AG04449 (cell line): ENCODE results near the gene SBDS.
"Not testable (repeated sequence)": the region's sequence is repeated elsewhere in the genome, so short reads cannot be mapped to it uniquely, and the experiment has no call there.

Experiments used
- CTCF ChIA-PET: fragments of 350-600 bp; formaldehyde crosslinking; extraction: SDS; loops from one replicate; lab custom pipeline; 2021; ENCODE audit warnings: antibody characterized with exemption; lab: Yijun Ruan, JAX
- POLR2A ChIA-PET: fragments of 400-600, 350-600 bp; formaldehyde crosslinking; extraction: SDS; loops from one replicate; lab custom pipeline; 2020; ENCODE audit warnings: antibody characterized with exemption, inconsistent platforms; lab: Yijun Ruan, JAX
- DNase-seq: peaks from one replicate; pipeline ENCODE4 v3.0.0-alpha.2; 2010; ENCODE audit warnings: low read depth, low spot score
- H3K4me3 ChIP-seq: 2 replicates; pipeline ENCODE4 v1.5.1; 2011; ENCODE audit warnings: low read depth, mild to moderate bottlenecking, control low read depth, low read length
- CTCF ChIP-seq: IDR thresholded peaks from one replicate; pipeline ENCODE4 v1.5.1; 2011; ENCODE audit warnings: mild to moderate bottlenecking, moderate library complexity, low read length, control low read depth, inconsistent platforms; ENCODE audit not compliant: insufficient read depth; ENCODE audit errors: missing control alignments

Gene SBDS

GRCh38 chr7:66996444-66997191 is 1.2 kb upstream of the SBDS start, which contains the start of gene TYW1:
TYW1 (plus strand) TSS chr7:66996833; CDS start chr7:66996979, 146 bp downstream.
- DNase-seq = peak; percentile 73
- H3K4me3 ChIP-seq = peak within 1 kb of the TSS; percentile 73
- CTCF ChIA-PET, POLR2A ChIA-PET: not testable (repeated sequence)

- H3K4me3 ChIP-seq = peak overlapping the region; percentile 71
- peak; percentile 44 for TF ChIP-seq CTCF
- POLR2A ChIA-PET = interaction anchor here (0.9 kb wide), 1 partner anchor 72 kb away, joined by 3 read pairs; no protein-coding TSS in a partner anchor
- CTCF ChIA-PET = interaction anchor here (1.1 to 1.3 kb wide), 3 partner anchors 33 to 322 kb away, joined by 3 read pairs; no protein-coding TSS in a partner anchor
- DNase-seq = peak; percentile 58
Measured at GRCh38 chr7:66994691-66995049, 716 bp downstream of the SBDS start.

GRCh38 chr7:66994051-66994450 is 1.3 kb downstream of the SBDS start:
- H3K4me3 ChIP-seq = peak overlapping the region; percentile 71
- CTCF ChIA-PET, POLR2A ChIA-PET, DNase-seq: not testable (repeated sequence)

GRCh38 chr7:66989552-66989951 is 5.8 kb downstream of the SBDS start:
- DNase-seq, H3K4me3 ChIP-seq, CTCF ChIA-PET, POLR2A ChIA-PET: not testable (repeated sequence)

GRCh38 chr7:66980336-66980735 is 15.1 kb downstream of the SBDS start:
- POLR2A ChIA-PET, H3K4me3 ChIP-seq, CTCF ChIA-PET: not testable (repeated sequence)

GRCh38 chr7:66979013-66979412 is 16.4 kb downstream of the SBDS start:
- DNase-seq, H3K4me3 ChIP-seq, POLR2A ChIA-PET: not testable (repeated sequence)
- CTCF ChIA-PET = interaction anchor here (0.7 kb wide), 1 partner anchor 239 kb away, joined by 3 read pairs; no protein-coding TSS in a partner anchor

More at GRCh38 chr7:66980336-66980735, 15.1 kb downstream of the SBDS start:
- DNase-seq = not testable (repeated sequence)

GRCh38 chr7:66978312-66978711 is 17.1 kb downstream of the SBDS start:
- H3K4me3 ChIP-seq, DNase-seq, POLR2A ChIA-PET, CTCF ChIA-PET: not testable (repeated sequence)

- no peak overlapping the region for H3K4me3 ChIP-seq
- no peak for DNase-seq
- ChIA-PET CTCF (no interaction called here), POLR2A (no interaction called here)
- no peak for TF ChIP-seq CTCF
Measured at GRCh38 chr7:66974986-66975590, 20.3 kb downstream of the SBDS start.

GRCh38 chr7:66970310-66970709 is 25.1 kb downstream of the SBDS start:
- H3K4me3 ChIP-seq = no peak overlapping the region
- DNase-seq = no peak
- POLR2A ChIA-PET = no interaction called here
- no peak for TF ChIP-seq CTCF
- CTCF ChIA-PET = no interaction called here

GRCh38 chr7:66969001-66969400 is 26.4 kb downstream of the SBDS start:
- POLR2A ChIA-PET, DNase-seq, CTCF ChIA-PET, H3K4me3 ChIP-seq: not testable (repeated sequence)
